GM23338 (cell line): ENCODE results near the gene SP6.

Experiments used
- CTCF ChIP-seq, 2 experiments: fragments of 200-600 bp in 1 of 2; sonication (generic) in 1 of 2; conservative IDR thresholded peaks; 2 replicates each; pipeline versions ENCODE4 v1.5.1 to v1.6.1; 2016 to 2017; ENCODE audit warnings: antibody characterized with exemption in 2 of 2, low read depth in 2 of 2, mild to moderate bottlenecking in 2 of 2, moderate library complexity in 1 of 2
- EZH2 ChIP-seq: fragments of 200-600 bp; sonication (generic); IDR thresholded peaks from one replicate; pipeline ENCODE4 v1.8.0; 2017; ENCODE audit warnings: antibody characterized with exemption, mild to moderate bottlenecking, low read depth; ENCODE audit not compliant: unreplicated experiment
- POLR2AphosphoS5 ChIP-seq: IDR thresholded peaks from 2 replicates; pipeline ENCODE4 v1.6.1; 2016; ENCODE audit warnings: antibody characterized with exemption, low read depth
- REST ChIP-seq: IDR thresholded peaks from one replicate; pipeline ENCODE4 v1.6.1; 2018; ENCODE audit warnings: antibody characterized with exemption; ENCODE audit not compliant: unreplicated experiment

- no peak for TF ChIP-seq CTCF (conservative IDR thresholded peaks at IDR 0.05; ENCODE audit: low read depth in 2 of 2)
- TF ChIP-seq REST: no peak
- no peak for TF ChIP-seq POLR2AphosphoS5
- TF ChIP-seq EZH2: no peak
Measured at GRCh38 chr17:47860386-47860785, 9.4 kb upstream of the SP6 start.
